DMS 273 (cell line): ENCODE measurements around the gene ZNF519.
"Not testable (repeated sequence)": the region's sequence is repeated elsewhere in the genome, so short reads cannot be mapped to it uniquely, and the experiment has no call there.

Source experiments
- DNase-seq: peaks from one replicate; lab custom pipeline; 2025; ENCODE audit not compliant: unreplicated experiment; lab: John Stamatoyannopoulos, UW

ZNF519 gene

GRCh38 chr18:14147935-14148865 is 16.0 kb upstream of the ZNF519 start:
- not testable (repeated sequence) for DNase-seq

GRCh38 chr18:14146771-14147170 is 14.5 kb upstream of the ZNF519 start:
- not testable (repeated sequence) for DNase-seq

GRCh38 chr18:14145581-14146338 is 13.5 kb upstream of the ZNF519 start:
- not testable (repeated sequence) for DNase-seq

- DNase-seq = not testable (repeated sequence)
Measured at GRCh38 chr18:14145021-14145420, 12.8 kb upstream of the ZNF519 start.

- DNase-seq = no peak
Measured at GRCh38 chr18:14144628-14144895, 12.3 kb upstream of the ZNF519 start.

GRCh38 chr18:14143871-14144627 is 11.8 kb upstream of the ZNF519 start:
- not testable (repeated sequence) for DNase-seq

- DNase-seq = not testable (repeated sequence)
Measured at GRCh38 chr18:14143396-14143795, 11.2 kb upstream of the ZNF519 start.

- DNase-seq = not testable (repeated sequence)
Measured at GRCh38 chr18:14142177-14142576, 9.9 kb upstream of the ZNF519 start.

- DNase-seq = not testable (repeated sequence)
Measured at GRCh38 chr18:14139583-14139982, 7.3 kb upstream of the ZNF519 start.

- DNase-seq = not testable (repeated sequence)
Measured at GRCh38 chr18:14137971-14138370, 5.7 kb upstream of the ZNF519 start.

- DNase-seq = not testable (repeated sequence)
Measured at GRCh38 chr18:14131696-14132270, 452 bp downstream of the ZNF519 start.

GRCh38 chr18:14130804-14131203 is 1.4 kb downstream of the ZNF519 start:
- DNase-seq = not testable (repeated sequence)

GRCh38 chr18:14124689-14125088 is 7.5 kb downstream of the ZNF519 start:
- no peak for DNase-seq

- DNase-seq = no peak
Measured at GRCh38 chr18:14122097-14122496, 10.1 kb downstream of the ZNF519 start.

- DNase-seq = no peak
Measured at GRCh38 chr18:14120926-14121325, 11.3 kb downstream of the ZNF519 start.

- DNase-seq = no peak
Measured at GRCh38 chr18:14117606-14118005, 14.6 kb downstream of the ZNF519 start.

- DNase-seq = no peak
Measured at GRCh38 chr18:14106906-14107305, 25.3 kb downstream of the ZNF519 start.

GRCh38 chr18:14104906-14105748 is 27.1 kb downstream of the ZNF519 start:
- no peak for DNase-seq

- DNase-seq = no peak
Measured at GRCh38 chr18:14104201-14104600, 28.0 kb downstream of the ZNF519 start.
